Aortic smooth muscle cell (primary cell): ENCODE measurements around the gene HLA-G. TPM values are rescaled to one million over a fixed set of nuclear protein-coding genes. Genes with fewer than 3 reads are reported as not detected.

Experiments used
- total RNA-seq: library from RNA; depleted of rRNA; stranded (reverse); fragments of >200 nt; gene quantifications from 2 replicates; pipeline ENCODE4 v1.2.3, GENCODE V29; 2014

Gene HLA-G
- not detected in 2 replicates for total RNA-seq

GRCh38 chr6:29827579-29828470 lies at the start of gene HLA-G:
Gene HLA-G, plus strand, starts transcription at chr6:29827825. Its CDS starts 20 bp downstream, at chr6:29827845.

Other genes starting within 250 kb of the HLA-G start
- not detected in 2 replicates for gene OR2H2, start 242.7 kb upstream of the HLA-G start, total RNA-seq
- 10.3 and 11.4 TPM in 2 replicates for gene GABBR1, start 194.6 kb upstream of the HLA-G start, total RNA-seq
- not detected in 2 replicates for gene MOG, start 170.7 kb upstream of the HLA-G start, total RNA-seq
- gene ZFP57, start 146.7 kb upstream of the HLA-G start, total RNA-seq = 0.13 TPM in 1 of 2 replicates, not detected in the other
- gene HLA-F, start 104.4 kb upstream of the HLA-G start, total RNA-seq = 40.4 and 41.5 TPM in 2 replicates
- 219 and 530 TPM in 2 replicates for gene HLA-A, start 114.7 kb downstream of the HLA-G start, total RNA-seq
- 16.4 and 23.5 TPM in 2 replicates for gene POLR1H, start 233.4 kb downstream of the HLA-G start, total RNA-seq
- 17.0 and 19.8 TPM in 2 replicates for gene PPP1R11, start 239.4 kb downstream of the HLA-G start, total RNA-seq
- not detected in 2 replicates for gene RNF39, start 247.9 kb downstream of the HLA-G start, total RNA-seq